Fibroblast of villous mesenchyme (primary cell): ENCODE measurements around the gene RARG. TPM values are rescaled to one million over a fixed set of nuclear protein-coding genes. Genes with fewer than 3 reads are reported as not detected.

Experiments used
- DNase-seq: peaks from one replicate; pipeline ENCODE4 v3.0.0-alpha.2; 2010; ENCODE audit warnings: low read depth
- H3K4me3 ChIP-seq: 2 replicates; pipeline ENCODE4 v1.5.1; 2011; ENCODE audit warnings: low read depth, mild to moderate bottlenecking, low read length
- total RNA-seq: library from RNA; depleted of rRNA; stranded (reverse); fragments of >200 nt; gene quantifications from 2 replicates; pipeline ENCODE4 v1.2.3, GENCODE V29; 2012
- TF ChIP-seq, protein P1 (sequence below): IDR thresholded peaks from 2 replicates; pipeline ENCODE4 v1.5.1; 2012; ENCODE audit warnings: low read depth, mild to moderate bottlenecking, low read length; ENCODE audit not compliant: insufficient read depth

The RARG gene
- total RNA-seq, 1 donor: 29.4 TPM

DNA sequence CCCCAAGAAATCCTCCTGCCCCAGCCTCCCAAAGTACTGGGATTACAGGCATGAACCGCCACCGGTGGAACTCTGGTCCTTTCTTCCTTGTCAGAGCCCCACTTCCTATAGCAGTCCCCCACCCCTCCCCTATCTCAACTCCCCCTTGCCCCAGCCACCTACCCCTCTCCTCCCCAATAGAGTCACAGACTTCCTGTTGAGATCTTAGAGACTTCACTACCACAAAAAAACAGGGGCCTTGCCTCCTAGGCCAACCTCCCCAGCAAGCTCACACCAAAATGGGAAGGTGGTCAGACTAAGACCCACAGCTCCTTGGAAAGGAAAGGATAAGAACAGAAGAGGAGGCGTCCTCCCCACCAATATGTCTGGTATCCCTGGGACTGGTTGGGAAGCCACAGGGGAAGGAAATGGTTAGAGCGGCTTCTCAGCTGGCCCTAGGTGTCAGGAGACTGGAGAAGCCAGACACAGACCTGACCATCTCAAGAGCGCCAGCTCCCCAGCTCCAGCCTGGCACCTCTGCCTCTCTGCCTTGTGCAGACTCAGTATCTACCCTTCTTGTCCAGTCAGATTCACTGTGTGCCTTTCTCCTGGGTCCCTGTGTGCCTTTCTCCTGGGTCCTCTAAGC is 33.4 kb downstream of the RARG start:
- no peak for DNase-seq
- H3K4me3 ChIP-seq: no peak overlapping the region
- TF ChIP-seq, protein P1, sequence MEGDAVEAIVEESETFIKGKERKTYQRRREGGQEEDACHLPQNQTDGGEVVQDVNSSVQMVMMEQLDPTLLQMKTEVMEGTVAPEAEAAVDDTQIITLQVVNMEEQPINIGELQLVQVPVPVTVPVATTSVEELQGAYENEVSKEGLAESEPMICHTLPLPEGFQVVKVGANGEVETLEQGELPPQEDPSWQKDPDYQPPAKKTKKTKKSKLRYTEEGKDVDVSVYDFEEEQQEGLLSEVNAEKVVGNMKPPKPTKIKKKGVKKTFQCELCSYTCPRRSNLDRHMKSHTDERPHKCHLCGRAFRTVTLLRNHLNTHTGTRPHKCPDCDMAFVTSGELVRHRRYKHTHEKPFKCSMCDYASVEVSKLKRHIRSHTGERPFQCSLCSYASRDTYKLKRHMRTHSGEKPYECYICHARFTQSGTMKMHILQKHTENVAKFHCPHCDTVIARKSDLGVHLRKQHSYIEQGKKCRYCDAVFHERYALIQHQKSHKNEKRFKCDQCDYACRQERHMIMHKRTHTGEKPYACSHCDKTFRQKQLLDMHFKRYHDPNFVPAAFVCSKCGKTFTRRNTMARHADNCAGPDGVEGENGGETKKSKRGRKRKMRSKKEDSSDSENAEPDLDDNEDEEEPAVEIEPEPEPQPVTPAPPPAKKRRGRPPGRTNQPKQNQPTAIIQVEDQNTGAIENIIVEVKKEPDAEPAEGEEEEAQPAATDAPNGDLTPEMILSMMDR: no peak

DNA sequence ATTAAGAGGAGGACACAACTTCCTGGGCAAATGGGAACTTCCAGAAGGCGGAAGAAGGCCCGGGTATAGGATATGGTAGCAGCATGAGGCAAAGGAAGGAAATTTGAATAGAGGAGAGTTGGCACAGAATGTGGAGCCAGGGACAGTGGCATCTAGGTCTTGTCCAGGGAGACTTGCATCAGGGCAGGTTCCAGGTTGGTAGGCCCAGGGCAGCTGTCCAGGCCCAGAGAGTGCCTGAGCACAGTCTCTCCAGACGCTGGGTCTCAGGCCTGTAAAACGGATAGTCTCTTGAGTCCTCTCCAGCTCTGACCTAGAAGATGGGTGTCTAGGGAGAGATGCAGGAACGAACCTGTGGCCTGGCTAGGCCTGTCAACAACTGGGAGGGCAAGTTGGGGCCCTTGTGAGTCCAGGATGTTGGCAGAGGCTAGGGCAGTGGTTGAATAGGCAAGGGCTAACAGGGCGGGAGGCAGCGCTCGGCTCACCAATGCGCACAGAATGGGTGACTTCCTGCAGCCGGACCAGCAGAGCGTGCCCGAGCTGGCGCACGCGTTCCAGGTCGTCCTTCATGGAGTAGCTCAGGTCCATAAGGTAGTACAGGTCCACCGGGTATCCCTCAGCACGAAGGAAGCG is 34.9 kb downstream of the RARG start:
- TF ChIP-seq, protein P1: no peak
- H3K4me3 ChIP-seq: no peak overlapping the region
- no peak for DNase-seq

DNA sequence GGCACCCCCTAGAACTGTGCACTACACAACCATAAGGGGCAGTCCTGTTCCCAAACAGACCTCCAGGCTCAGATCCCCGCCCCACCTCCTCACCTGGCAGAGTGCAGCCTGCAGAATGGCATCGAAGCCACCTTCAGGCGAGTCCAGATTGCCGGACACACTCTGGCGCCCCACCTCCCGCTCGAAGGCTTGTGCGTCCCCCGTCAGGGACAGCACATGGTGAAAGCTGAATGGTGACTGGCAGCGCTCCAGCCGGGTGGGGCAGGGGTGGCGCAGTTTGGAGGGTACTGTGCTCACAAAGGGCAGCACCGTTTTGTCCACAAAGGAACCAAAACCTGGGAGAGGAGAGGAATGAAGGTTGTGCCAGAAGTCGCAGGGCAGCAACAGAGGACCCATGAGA is 35.5 kb downstream of the RARG start:
- no peak for DNase-seq
- H3K4me3 ChIP-seq: no peak overlapping the region
- TF ChIP-seq, protein P1: no peak

DNA sequence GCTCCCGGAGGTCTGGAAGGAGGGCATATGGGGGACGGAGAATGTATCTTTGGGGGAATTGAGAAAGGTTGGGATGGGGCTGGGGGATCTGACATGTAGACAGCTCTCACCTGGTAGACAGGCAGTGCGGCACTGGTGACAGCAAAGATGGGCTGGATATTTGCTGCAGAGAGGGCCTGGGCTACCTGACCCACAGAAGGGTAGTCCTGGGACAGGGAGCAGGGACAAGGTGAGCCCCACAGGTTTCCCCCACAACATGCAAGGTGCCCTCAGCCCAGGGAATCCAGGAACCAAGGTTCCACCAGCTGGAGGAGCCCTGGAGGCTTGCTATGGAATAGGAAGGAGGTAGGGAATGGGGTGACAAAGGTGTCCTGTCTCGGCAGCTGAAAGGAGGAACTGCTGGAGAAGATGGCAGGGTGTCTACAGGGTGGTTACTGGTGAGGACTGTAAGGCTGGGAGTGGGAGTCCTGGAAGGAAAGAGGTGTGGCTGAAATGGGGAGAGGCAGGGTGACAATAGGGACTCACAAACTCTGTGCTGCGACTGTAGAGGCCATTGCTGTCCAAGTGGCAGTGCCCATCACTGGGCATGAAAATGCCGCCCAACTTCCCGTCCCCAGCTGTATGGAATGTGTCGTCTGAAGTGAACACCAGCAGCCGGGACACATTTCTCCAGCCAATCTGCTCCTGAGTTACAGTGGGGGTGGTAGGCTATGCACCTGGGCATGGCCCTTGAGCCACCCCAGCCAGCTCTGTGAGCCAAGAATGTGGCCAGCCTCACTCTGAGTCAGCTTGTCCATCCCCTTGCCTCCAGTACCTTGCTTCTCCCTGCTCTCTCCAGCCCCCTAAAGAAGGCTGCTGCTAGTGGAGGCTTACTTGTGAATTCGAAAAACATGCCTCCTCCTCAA is 36.2 kb downstream of the RARG start:
- TF ChIP-seq, protein P1: no peak
- DNase-seq: no peak
- no peak overlapping the region for H3K4me3 ChIP-seq

DNA sequence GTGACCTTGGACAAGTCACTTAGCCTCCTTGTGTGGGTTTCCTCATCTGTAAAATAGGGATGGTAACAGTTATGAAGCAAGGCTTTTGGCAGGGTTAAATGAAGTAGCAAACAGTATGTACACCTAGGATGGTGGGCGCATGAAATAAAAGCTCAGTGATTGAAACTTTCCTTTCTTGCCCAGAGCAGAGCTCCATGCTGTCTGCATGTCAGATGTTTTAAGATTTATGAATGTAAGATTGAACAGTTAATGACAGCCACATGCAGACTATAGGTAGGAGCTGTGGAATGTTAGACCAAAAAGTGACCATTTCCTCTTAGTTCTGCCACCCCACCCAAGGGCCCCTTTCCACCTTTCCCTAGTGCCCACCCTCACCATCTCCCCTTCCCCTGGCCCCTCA is 37.0 kb downstream of the RARG start:
- DNase-seq: no peak
- TF ChIP-seq, protein P1: no peak
- H3K4me3 ChIP-seq: no peak overlapping the region

DNA sequence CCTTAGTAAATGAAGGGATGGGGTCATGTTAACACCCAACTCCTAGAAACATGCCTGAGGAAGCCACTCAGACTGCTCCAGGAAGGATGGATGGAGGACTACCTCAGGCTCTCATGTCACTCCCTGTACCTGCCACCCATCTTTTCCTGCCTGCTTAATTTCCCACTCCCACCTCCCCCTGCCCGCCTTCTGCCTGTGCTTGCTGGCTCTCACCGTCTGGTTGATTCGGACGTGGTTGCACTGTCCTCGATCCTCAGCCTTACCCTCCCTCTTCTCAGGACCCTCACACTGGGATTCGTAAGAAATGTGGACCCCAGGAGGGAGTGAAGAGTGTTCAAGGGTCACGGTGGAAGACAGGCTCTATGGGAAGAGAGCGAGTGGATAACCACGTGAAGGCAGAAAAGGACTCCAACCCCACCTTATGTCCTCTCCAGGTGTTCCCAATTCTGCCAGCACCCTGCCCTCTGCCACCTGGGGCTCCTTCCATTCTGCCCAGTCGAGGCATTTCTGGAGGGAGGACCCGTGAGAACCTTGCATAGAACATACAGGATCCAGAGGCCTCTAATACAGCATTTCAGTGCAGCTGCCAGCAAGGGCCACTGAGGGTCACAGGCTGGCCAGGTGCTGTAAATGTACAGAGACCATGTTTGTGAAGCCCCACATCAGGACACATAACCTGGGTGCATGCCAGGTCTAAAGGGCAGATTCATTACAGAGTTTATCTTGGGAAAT is 37.9 kb downstream of the RARG start:
- TF ChIP-seq, protein P1: no peak
- H3K4me3 ChIP-seq: no peak overlapping the region
- no peak for DNase-seq
